ENCODE measurements around the gene PRPF6. TPM values are rescaled to one million over a fixed set of nuclear protein-coding genes. Genes with fewer than 3 reads are reported as not detected.

Gene PRPF6
- total and polyA plus RNA-seq, 4 donors: 44.9 to 92.4 (median 75.2) TPM

- WGBS (ENCODE audit: insufficient coverage): 82% methylated on average over 22 of the region's 23 CpGs
- no peak overlapping the region for H3K4me3 ChIP-seq (ENCODE audit: low read depth, low read length)
- H3K9me3 ChIP-seq (ENCODE audit: control insufficient read depth, insufficient read depth, low read length): no peaks in the 10 kb centered on the region
- no peaks in the 10 kb centered on the region for H3K27me3 ChIP-seq (ENCODE audit: control insufficient read depth, insufficient read depth, low read length)
- H3K4me1 ChIP-seq (ENCODE audit: control insufficient read depth, insufficient read depth, low read length): peaks cover 10% of the 10 kb centered on the region
- peaks cover 88% of the 10 kb centered on the region for H3K36me3 ChIP-seq (ENCODE audit: control insufficient read depth, insufficient read depth, low read length)
- H3K27ac ChIP-seq (ENCODE audit: low read depth, low read length): no peak overlapping the region
- DNase-seq (ENCODE audit: low read depth in 4 of 6, low spot score in 6 of 6): no peak
Observed at GRCh38 chr20:63940071-63940471, 40.9 kb upstream of the PRPF6 start.

- peaks cover 88% of the 10 kb centered on the region for H3K36me3 ChIP-seq (ENCODE audit: control insufficient read depth, insufficient read depth, low read length)
- H3K27ac ChIP-seq (ENCODE audit: low read depth, low read length): no peak overlapping the region
- H3K9me3 ChIP-seq (ENCODE audit: control insufficient read depth, insufficient read depth, low read length): no peaks in the 10 kb centered on the region
- DNase-seq (ENCODE audit: low read depth in 4 of 6, low spot score in 6 of 6): no peak
- H3K27me3 ChIP-seq (ENCODE audit: control insufficient read depth, insufficient read depth, low read length): no peaks in the 10 kb centered on the region
- H3K4me1 ChIP-seq (ENCODE audit: control insufficient read depth, insufficient read depth, low read length): peaks cover 10% of the 10 kb centered on the region
- WGBS (ENCODE audit: insufficient coverage): 84% methylated on average over 53 of the region's 58 CpGs
- H3K4me3 ChIP-seq (ENCODE audit: low read depth, low read length): no peak overlapping the region
Observed at GRCh38 chr20:63940472-63941266, 40.3 kb upstream of the PRPF6 start.

- Histone ChIP-seq H3K36me3 (ENCODE audit: control insufficient read depth, insufficient read depth, low read length) (peaks cover 88% of the 10 kb centered on the region), H3K27ac (ENCODE audit: low read depth, low read length) (no peak overlapping the region), H3K27me3 (ENCODE audit: control insufficient read depth, insufficient read depth, low read length) (no peaks in the 10 kb centered on the region)
Observed at GRCh38 chr20:63941282-63942081, 39.5 kb upstream of the PRPF6 start.

GRCh38 chr20:63942250-63942951 is 38.5 kb upstream of the PRPF6 start:
- Histone ChIP-seq H3K27me3 (ENCODE audit: control insufficient read depth, insufficient read depth, low read length) (no peaks in the 10 kb centered on the region), H3K27ac (ENCODE audit: low read depth, low read length) (peak overlapping the region; percentile 40), H3K4me1 (ENCODE audit: control insufficient read depth, insufficient read depth, low read length) (peaks cover 19% of the 10 kb centered on the region), H3K36me3 (ENCODE audit: control insufficient read depth, insufficient read depth, low read length) (peaks cover 89% of the 10 kb centered on the region), H3K9me3 (ENCODE audit: control insufficient read depth, insufficient read depth, low read length) (no peaks in the 10 kb centered on the region), H3K4me3 (ENCODE audit: low read depth, low read length) (no peak overlapping the region)
- 49% methylated on average over 22 of the region's 30 CpGs for WGBS (ENCODE audit: insufficient coverage)
- no peak for DNase-seq (ENCODE audit: low read depth in 4 of 6, low spot score in 6 of 6)

More at GRCh38 chr20:63941282-63942081, 39.5 kb upstream of the PRPF6 start:
- Histone ChIP-seq H3K4me1 (ENCODE audit: control insufficient read depth, insufficient read depth, low read length) (peaks cover 11% of the 10 kb centered on the region), H3K4me3 (ENCODE audit: low read depth, low read length) (no peak overlapping the region), H3K9me3 (ENCODE audit: control insufficient read depth, insufficient read depth, low read length) (no peaks in the 10 kb centered on the region)
- WGBS (ENCODE audit: insufficient coverage): 64% methylated on average over 29 of the region's 39 CpGs
- no peak for DNase-seq (ENCODE audit: low read depth in 4 of 6, low spot score in 6 of 6)

GRCh38 chr20:63942969-63943807 is 37.7 kb upstream of the PRPF6 start:
- Histone ChIP-seq H3K27ac (ENCODE audit: low read depth, low read length) (no peak overlapping the region), H3K9me3 (ENCODE audit: control insufficient read depth, insufficient read depth, low read length) (no peaks in the 10 kb centered on the region), H3K4me1 (ENCODE audit: control insufficient read depth, insufficient read depth, low read length) (peaks cover 27% of the 10 kb centered on the region), H3K27me3 (ENCODE audit: control insufficient read depth, insufficient read depth, low read length) (no peaks in the 10 kb centered on the region), H3K4me3 (ENCODE audit: low read depth, low read length) (no peak overlapping the region), H3K36me3 (ENCODE audit: control insufficient read depth, insufficient read depth, low read length) (peaks cover 87% of the 10 kb centered on the region)
- DNase-seq (ENCODE audit: low read depth in 4 of 6, low spot score in 6 of 6): peak in 2 of 6 donors; percentile 21 to 40
- 82% methylated on average over 19 of the region's 19 CpGs for WGBS (ENCODE audit: insufficient coverage)

- H3K9me3 ChIP-seq (ENCODE audit: control insufficient read depth, insufficient read depth, low read length): no peaks in the 10 kb centered on the region
- H3K4me1 ChIP-seq (ENCODE audit: control insufficient read depth, insufficient read depth, low read length): peaks cover 33% of the 10 kb centered on the region
- H3K27me3 ChIP-seq (ENCODE audit: control insufficient read depth, insufficient read depth, low read length): no peaks in the 10 kb centered on the region
- no peak for DNase-seq (ENCODE audit: low read depth in 4 of 6, low spot score in 6 of 6)
- 95% methylated on average over 2 of the region's 3 CpGs for WGBS (ENCODE audit: insufficient coverage)
- H3K27ac ChIP-seq (ENCODE audit: low read depth, low read length): no peak overlapping the region
- H3K4me3 ChIP-seq (ENCODE audit: low read depth, low read length): no peak overlapping the region
- H3K36me3 ChIP-seq (ENCODE audit: control insufficient read depth, insufficient read depth, low read length): peaks cover 83% of the 10 kb centered on the region
Observed at GRCh38 chr20:63943808-63944077, 37.2 kb upstream of the PRPF6 start.

- no peak for DNase-seq (ENCODE audit: low read depth in 4 of 6, low spot score in 6 of 6)
- WGBS (ENCODE audit: insufficient coverage): 94% methylated on average over 34 of the region's 35 CpGs
- H3K27ac ChIP-seq (ENCODE audit: low read depth, low read length): no peak overlapping the region
- no peaks in the 10 kb centered on the region for H3K27me3 ChIP-seq (ENCODE audit: control insufficient read depth, insufficient read depth, low read length)
- H3K4me1 ChIP-seq (ENCODE audit: control insufficient read depth, insufficient read depth, low read length): peaks cover 38% of the 10 kb centered on the region
- peaks cover 79% of the 10 kb centered on the region for H3K36me3 ChIP-seq (ENCODE audit: control insufficient read depth, insufficient read depth, low read length)
- no peak overlapping the region for H3K4me3 ChIP-seq (ENCODE audit: low read depth, low read length)
- H3K9me3 ChIP-seq (ENCODE audit: control insufficient read depth, insufficient read depth, low read length): no peaks in the 10 kb centered on the region
Observed at GRCh38 chr20:63944078-63944941, 36.6 kb upstream of the PRPF6 start.

- Histone ChIP-seq H3K27me3 (ENCODE audit: control insufficient read depth, insufficient read depth, low read length) (no peaks in the 10 kb centered on the region), H3K4me3 (ENCODE audit: low read depth, low read length) (no peak overlapping the region), H3K27ac (ENCODE audit: low read depth, low read length) (no peak overlapping the region), H3K36me3 (ENCODE audit: control insufficient read depth, insufficient read depth, low read length) (peaks cover 79% of the 10 kb centered on the region), H3K9me3 (ENCODE audit: control insufficient read depth, insufficient read depth, low read length) (no peaks in the 10 kb centered on the region), H3K4me1 (ENCODE audit: control insufficient read depth, insufficient read depth, low read length) (peaks cover 47% of the 10 kb centered on the region)
- 98% methylated on average over 17 of the region's 17 CpGs for WGBS (ENCODE audit: insufficient coverage)
- no peak for DNase-seq (ENCODE audit: low read depth in 4 of 6, low spot score in 6 of 6)
Observed at GRCh38 chr20:63945031-63945658, 35.8 kb upstream of the PRPF6 start.

Measured in spinal cord (tissue), 10 donors.